Lung (tissue), 12 donors: Measurements from ENCODE around the gene FALEC. TPM values are rescaled to one million over a fixed set of nuclear protein-coding genes. Genes with fewer than 3 reads are reported as not detected.

Source experiments
- ATAC-seq: fragments of 200-7000 bp; cut with Tn5 transposase; one replicate; pipeline ENCODE4 v1.9.1; 2020; ENCODE audit warnings: moderate number of reproducible peaks; ENCODE audit not compliant: insufficient read depth, low FRiP score
- DNase-seq, 3 donors: peaks; one replicate each; pipeline ENCODE4 v3.0.0-alpha.2; 2013 to 2017
- H3K27ac ChIP-seq, 2 donors: one replicate each; pipeline ENCODE4 v1.5.1; 2013; ENCODE audit warnings: mild to moderate bottlenecking in 2 of 2, moderate library complexity in 2 of 2, control low read depth in 1 of 2, inconsistent platforms in 1 of 2, low read depth in 1 of 2, low read length in 1 of 2
- H3K27me3 ChIP-seq, 3 donors: one replicate each; pipeline ENCODE4 v1.5.1; 2013; ENCODE audit warnings: low read length in 2 of 3; ENCODE audit not compliant: control insufficient read depth in 3 of 3, insufficient read depth in 3 of 3
- H3K36me3 ChIP-seq, 4 donors: one replicate each; pipeline ENCODE4 v1.5.1; 2013; ENCODE audit warnings: low read length in 4 of 4, mild to moderate bottlenecking in 1 of 4, moderate library complexity in 1 of 4; ENCODE audit not compliant: control insufficient read depth in 4 of 4, insufficient read depth in 4 of 4
- H3K4me1 ChIP-seq, 5 donors: one replicate each; pipeline ENCODE4 v1.5.1; 2013; ENCODE audit warnings: low read length in 5 of 5, mild to moderate bottlenecking in 2 of 5, moderate library complexity in 1 of 5; ENCODE audit not compliant: control insufficient read depth in 5 of 5, insufficient read depth in 5 of 5
- H3K4me3 ChIP-seq: one replicate; pipeline ENCODE4 v1.5.1; 2013; ENCODE audit warnings: mild to moderate bottlenecking, control low read depth, moderate library complexity
- H3K9ac ChIP-seq, 2 donors: one replicate each; pipeline ENCODE4 v1.5.1; 2013; ENCODE audit warnings: low read length in 2 of 2, control low read depth in 1 of 2; ENCODE audit not compliant: insufficient read depth in 1 of 2
- H3K9me3 ChIP-seq, 4 donors: one replicate each; pipeline ENCODE4 v1.5.1; 2013; ENCODE audit warnings: low read length in 3 of 4, mild to moderate bottlenecking in 1 of 4, moderate library complexity in 1 of 4; ENCODE audit not compliant: control insufficient read depth in 4 of 4, insufficient read depth in 3 of 4
- CTCF ChIP-seq: IDR thresholded peaks from 2 replicates; pipeline ENCODE4 v1.5.1; 2012; ENCODE audit warnings: mild to moderate bottlenecking; ENCODE audit errors: control extremely low read depth, extremely low read depth
- WGBS, 2 donors: extraction: QIAGEN DNeasy Blood & Tissue Kit; methylation state at CpG; one replicate each; pipeline ENCODE4 v1.1.7; 2013; 5-methylcytosine and 5-hydroxymethylcytosine counted together
- polyA plus RNA-seq, 2 donors: library from polyadenylated mRNA; stranded (reverse); fragments of 200-250 nt; gene quantifications; one replicate each; pipeline ENCODE4 v1.2.1, GENCODE V29; 2013
- total RNA-seq, 2 donors: library from RNA; depleted of rRNA in 1 of 2; stranded (reverse); fragments of >200 nt in 1 of 2; gene quantifications; one replicate each; pipeline ENCODE4 v1.2.1, GENCODE V29; 2014 to 2021
- donor health status: control.
- donor health status: control.
- donor health status: Bipolar disorder and iron deficiency.
- donor health status: healthy.
- donor health status: DM: yes; HTN: yes; CAD: no.

Gene FALEC
- total and polyA plus RNA-seq, 4 donors: 0.09 TPM; not detected in 3

DNA sequence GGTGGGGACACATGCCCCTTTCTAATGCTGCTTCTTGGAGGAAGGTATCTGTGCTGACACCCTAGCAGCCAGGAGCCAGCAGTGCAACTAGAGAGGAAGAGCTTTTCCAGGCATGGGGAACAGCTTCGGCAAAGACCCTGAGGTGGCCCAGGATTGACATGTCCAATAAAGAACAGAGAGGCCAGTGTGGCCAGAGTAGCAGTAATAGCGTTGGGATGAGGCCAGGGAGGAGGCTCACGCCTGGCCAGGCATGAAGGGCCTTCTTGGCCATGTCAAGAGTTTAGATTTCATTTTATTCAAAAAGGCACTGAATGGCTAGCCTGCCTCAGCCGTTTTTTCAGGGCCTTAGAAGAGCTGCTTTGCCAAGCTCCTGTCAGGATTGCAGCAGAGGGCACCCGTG lies 17.3 kb downstream of the FALEC start:
- ATAC-seq: no peak
- Histone ChIP-seq H3K9ac (no peak overlapping the region), H3K4me3 (no peak overlapping the region), H3K27me3 (no peaks in the 10 kb centered on the region), H3K27ac (peak overlapping the region in 1 of 2 donors; percentile 4), H3K9me3 (no peaks in the 10 kb centered on the region), H3K4me1 (peaks cover 0 to 8% (median 4%) of the 10 kb centered on the region in 5 donors), H3K36me3 (no peaks in the 10 kb centered on the region)
- DNase-seq: no peak
- 47 to 67% methylated on average over 5 of the region's 5 CpGs for WGBS, 2 donors
- TF ChIP-seq CTCF: no peak

GRCh38 chr1:150534002-150534401 lies 18.4 kb downstream of the FALEC start:
- H3K27me3 ChIP-seq: no peaks in the 10 kb centered on the region
- DNase-seq (no peak), ATAC-seq (no peak)
- H3K9me3 ChIP-seq: no peaks in the 10 kb centered on the region
- 93 to 96% methylated on average over 6 of the region's 6 CpGs for WGBS, 2 donors
- H3K9ac ChIP-seq: no peak overlapping the region
- H3K27ac ChIP-seq: no peak overlapping the region
- TF ChIP-seq CTCF: no peak
- H3K4me3 ChIP-seq: no peak overlapping the region
- no peaks in the 10 kb centered on the region for H3K36me3 ChIP-seq
- peaks cover 0 to 8% (median 2%) of the 10 kb centered on the region in 5 donors for H3K4me1 ChIP-seq

DNA sequence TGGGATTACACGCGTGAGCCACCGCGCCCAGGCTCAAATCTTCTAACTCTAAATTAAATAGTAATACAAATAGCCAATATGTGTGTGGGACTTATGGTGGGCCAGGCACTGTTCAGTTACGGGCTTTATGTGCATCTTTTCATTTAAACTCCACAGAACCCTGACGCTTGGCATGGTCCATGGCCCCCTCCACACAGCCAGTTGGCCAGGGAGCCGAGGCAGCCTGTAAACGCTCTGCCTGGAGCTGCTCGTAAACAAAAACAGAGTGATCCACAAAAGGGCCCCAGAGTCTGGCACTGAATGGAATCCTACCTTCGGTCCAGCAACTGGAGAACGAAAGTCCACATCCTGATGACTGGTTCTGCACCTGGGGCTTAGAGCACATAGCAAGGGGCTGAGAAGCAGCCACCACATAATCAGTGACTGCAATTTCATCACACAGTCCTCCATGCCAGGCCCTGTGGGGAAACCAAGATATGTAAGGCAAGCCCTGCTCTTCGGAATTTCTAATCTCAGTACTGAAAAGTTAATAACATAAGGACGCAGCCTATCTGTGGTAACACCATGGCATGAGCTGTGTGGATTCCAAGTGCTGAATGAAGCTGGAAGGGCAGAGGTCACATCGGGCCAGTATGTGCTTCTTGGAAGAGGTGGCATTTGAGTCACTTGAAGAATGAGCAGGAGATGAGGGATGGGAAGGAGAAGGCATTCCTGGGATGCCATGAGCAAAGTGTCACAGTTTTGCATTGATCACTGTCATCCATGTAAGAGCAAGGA lies 20.1 kb downstream of the FALEC start:
- peaks cover 0 to 6% (median 0%) of the 10 kb centered on the region in 5 donors for H3K4me1 ChIP-seq
- no peaks in the 10 kb centered on the region for H3K27me3 ChIP-seq
- WGBS, 2 donors: 92 to 97% methylated on average over 14 of the region's 14 CpGs
- TF ChIP-seq CTCF: no peak
- H3K27ac ChIP-seq: peak overlapping the region in 1 of 2 donors; percentile 37
- no peak for ATAC-seq
- H3K36me3 ChIP-seq: no peaks in the 10 kb centered on the region
- no peaks in the 10 kb centered on the region for H3K9me3 ChIP-seq
- no peak for DNase-seq
- no peak overlapping the region for H3K9ac ChIP-seq
- no peak overlapping the region for H3K4me3 ChIP-seq
